Activated CD8-positive, alpha-beta memory T cell treated with anti-CD3 and anti-CD28 coated beads, Interleukin-2, amount 50 U/mL, for 4 hours (primary cell): ENCODE results near the gene NAA25.
"Not testable (repeated sequence)": the region's sequence is repeated elsewhere in the genome, so short reads cannot be mapped to it uniquely, and the experiment has no call there.

Experiments used
- DNase-seq: peaks from one replicate; pipeline ENCODE4 v3.0.0-alpha.2; 2020

The NAA25 gene

GRCh38 chr12:112007945-112008344 is 100.6 kb downstream of the NAA25 start:
- DNase-seq = no peak

GRCh38 chr12:112005419-112006395 is 102.9 kb downstream of the NAA25 start:
- no peak for DNase-seq

GRCh38 chr12:112004041-112004440 is 104.5 kb downstream of the NAA25 start:
- DNase-seq = no peak

- DNase-seq = no peak
These were observed 107.0 kb downstream of the NAA25 start for GRCh38 chr12:112001576-112001975.

- DNase-seq = no peak
These were observed 107.8 kb downstream of the NAA25 start for GRCh38 chr12:112000820-112001219.

- not testable (repeated sequence) for DNase-seq
These were observed 109.5 kb downstream of the NAA25 start for GRCh38 chr12:111999129-111999528.

GRCh38 chr12:111998015-111998414 is 110.6 kb downstream of the NAA25 start:
- no peak for DNase-seq

GRCh38 chr12:111997300-111997699 is 111.3 kb downstream of the NAA25 start:
- DNase-seq = no peak

GRCh38 chr12:111995782-111996480 is 112.7 kb downstream of the NAA25 start:
- DNase-seq = no peak

GRCh38 chr12:111994211-111995111 is 114.1 kb downstream of the NAA25 start:
- DNase-seq = not testable (repeated sequence)

- no peak for DNase-seq
These were observed 115.1 kb downstream of the NAA25 start for GRCh38 chr12:111993292-111994150.

- no peak for DNase-seq
These were observed 116.1 kb downstream of the NAA25 start for GRCh38 chr12:111992464-111992863.

- no peak for DNase-seq
These were observed 116.6 kb downstream of the NAA25 start for GRCh38 chr12:111991946-111992345.

GRCh38 chr12:111991535-111991934 is 117.0 kb downstream of the NAA25 start:
- DNase-seq = no peak

GRCh38 chr12:111984820-111985219 is 123.8 kb downstream of the NAA25 start:
- no peak for DNase-seq

- no peak for DNase-seq
These were observed 126.6 kb downstream of the NAA25 start for GRCh38 chr12:111981987-111982386.

GRCh38 chr12:111980598-111980997 is 128.0 kb downstream of the NAA25 start:
- DNase-seq = no peak

- no peak for DNase-seq
These were observed 130.0 kb downstream of the NAA25 start for GRCh38 chr12:111978545-111978944.

- DNase-seq = no peak
These were observed 131.7 kb downstream of the NAA25 start for GRCh38 chr12:111976860-111977259.
